Naive B cell (primary cell): ENCODE measurements around the gene KIF25. TPM values are rescaled to one million over a fixed set of nuclear protein-coding genes. Genes with fewer than 3 reads are reported as not detected.
"Not testable (repeated sequence)": the region's sequence is repeated elsewhere in the genome, so short reads cannot be mapped to it uniquely, and the experiment has no call there.

Experiments
- ATAC-seq, 2 donors: fragments of 150-1000 bp; cut with Tn5 transposase; 2 replicates each; pipeline ENCODE4 v1.10.0; 2021; ENCODE audit warnings: low read depth in 2 of 2, mild to moderate bottlenecking in 2 of 2, moderate library complexity in 2 of 2
- DNase-seq: peaks from one replicate; pipeline ENCODE4 v3.0.0; 2022
- H3K27ac Mint-ChIP-seq, 6 donors: one replicate each; pipeline ENCODE4 v1.8.0; 2020 to 2022; ENCODE audit warnings: mild to moderate bottlenecking in 6 of 6, mixed read lengths in 6 of 6, moderate library complexity in 5 of 6, inconsistent platforms in 2 of 6
- H3K27me3 Mint-ChIP-seq, 3 donors: one replicate each; pipeline ENCODE4 v1.8.0; 2021 to 2022; ENCODE audit warnings: mixed read lengths in 3 of 3, mild to moderate bottlenecking in 1 of 3
- H3K36me3 Mint-ChIP-seq, 2 donors: one replicate each; pipeline ENCODE4 v1.8.0; 2020 to 2022; ENCODE audit warnings: mixed read lengths in 2 of 2, inconsistent platforms in 1 of 2, mild to moderate bottlenecking in 1 of 2
- H3K4me1 Mint-ChIP-seq, 3 donors: one replicate each; pipeline ENCODE4 v1.8.0; 2020 to 2022; ENCODE audit warnings: mixed read lengths in 3 of 3, inconsistent platforms in 1 of 3, mild to moderate bottlenecking in 1 of 3, moderate library complexity in 1 of 3
- H3K4me3 Mint-ChIP-seq, 8 donors: one replicate each; pipeline ENCODE4 v1.8.0; 2020 to 2022; ENCODE audit warnings: mild to moderate bottlenecking in 8 of 8, mixed read lengths in 8 of 8, moderate library complexity in 8 of 8, inconsistent platforms in 2 of 8
- H3K9me3 Mint-ChIP-seq, 7 donors: one replicate each; pipeline ENCODE4 v1.8.0; 2020 to 2022; ENCODE audit warnings: mixed read lengths in 7 of 7, mild to moderate bottlenecking in 5 of 7, inconsistent platforms in 2 of 7, moderate library complexity in 1 of 7
- polyA plus RNA-seq, 6 donors: library from polyadenylated mRNA; unstranded; fragments of 300-500 nt; fragmentation: Illumina TruSeq; gene quantifications; one replicate each; pipeline ENCODE4 v1.2.3, GENCODE V29; 2021; ENCODE audit warnings: low read depth in 6 of 6

The KIF25 gene
- polyA plus RNA-seq, 6 donors from 2014 or later = not detected

DNA sequence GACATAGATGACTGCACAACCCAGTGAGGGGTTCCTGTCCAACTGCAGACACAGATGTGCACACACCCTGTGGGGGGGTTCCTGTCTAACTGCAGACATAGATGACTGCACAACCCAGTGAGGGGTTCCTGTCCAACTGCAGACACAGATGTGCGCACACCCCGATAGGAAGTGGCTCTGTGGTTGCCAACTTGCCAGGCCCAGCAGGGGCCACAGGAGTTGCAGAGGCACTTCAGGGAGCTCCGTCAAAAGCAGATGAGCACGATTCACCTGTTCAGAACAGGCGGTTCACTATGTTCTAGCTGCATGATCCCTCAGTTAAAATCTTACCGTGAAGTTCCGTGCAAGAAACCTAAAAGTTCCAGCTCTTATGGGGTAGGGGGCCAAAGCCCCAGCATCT, 79.9 kb downstream of the KIF25 start:
- not testable (repeated sequence) for DNase-seq, H3K4me3 Mint-ChIP-seq, H3K4me1 Mint-ChIP-seq, H3K36me3 Mint-ChIP-seq, H3K27me3 Mint-ChIP-seq, H3K27ac Mint-ChIP-seq, ATAC-seq
- peaks cover 0 to 14% (median 2%) of the 10 kb centered on the region in 7 donors for H3K9me3 Mint-ChIP-seq

GRCh38 chr6:168078175-168078942, 80.9 kb downstream of the KIF25 start:
- no peaks in the 10 kb centered on the region for H3K4me1 Mint-ChIP-seq
- no peak for DNase-seq
- H3K27me3 Mint-ChIP-seq = no peaks in the 10 kb centered on the region
- H3K27ac Mint-ChIP-seq = no peak overlapping the region
- no peaks in the 10 kb centered on the region for H3K36me3 Mint-ChIP-seq
- H3K4me3 Mint-ChIP-seq = peak overlapping the region in 1 of 8 donors; percentile 25
- ATAC-seq = no peak
- H3K9me3 Mint-ChIP-seq = peaks cover 0 to 14% (median 2%) of the 10 kb centered on the region in 7 donors

- H3K9me3 Mint-ChIP-seq = peaks cover 0 to 14% (median 2%) of the 10 kb centered on the region in 7 donors
- no peaks in the 10 kb centered on the region for H3K27me3 Mint-ChIP-seq
- ATAC-seq (no peak), DNase-seq (no peak)
- H3K36me3 Mint-ChIP-seq = no peaks in the 10 kb centered on the region
- peak within 1 kb of the TSS in 1 of 6 donors; percentile 86 for H3K27ac Mint-ChIP-seq
- no peaks in the 10 kb centered on the region for H3K4me1 Mint-ChIP-seq
- peak within 1 kb of the TSS in 1 of 8 donors; percentile 25 for H3K4me3 Mint-ChIP-seq
Measured at GRCh38 chr6:168078943-168079405, 81.5 kb downstream of the KIF25 start, which contains the start of gene FRMD1. TSS of gene FRMD1 (minus strand) at chr6:168079212. CDS start at chr6:168079094, 118 bp downstream.

DNA sequence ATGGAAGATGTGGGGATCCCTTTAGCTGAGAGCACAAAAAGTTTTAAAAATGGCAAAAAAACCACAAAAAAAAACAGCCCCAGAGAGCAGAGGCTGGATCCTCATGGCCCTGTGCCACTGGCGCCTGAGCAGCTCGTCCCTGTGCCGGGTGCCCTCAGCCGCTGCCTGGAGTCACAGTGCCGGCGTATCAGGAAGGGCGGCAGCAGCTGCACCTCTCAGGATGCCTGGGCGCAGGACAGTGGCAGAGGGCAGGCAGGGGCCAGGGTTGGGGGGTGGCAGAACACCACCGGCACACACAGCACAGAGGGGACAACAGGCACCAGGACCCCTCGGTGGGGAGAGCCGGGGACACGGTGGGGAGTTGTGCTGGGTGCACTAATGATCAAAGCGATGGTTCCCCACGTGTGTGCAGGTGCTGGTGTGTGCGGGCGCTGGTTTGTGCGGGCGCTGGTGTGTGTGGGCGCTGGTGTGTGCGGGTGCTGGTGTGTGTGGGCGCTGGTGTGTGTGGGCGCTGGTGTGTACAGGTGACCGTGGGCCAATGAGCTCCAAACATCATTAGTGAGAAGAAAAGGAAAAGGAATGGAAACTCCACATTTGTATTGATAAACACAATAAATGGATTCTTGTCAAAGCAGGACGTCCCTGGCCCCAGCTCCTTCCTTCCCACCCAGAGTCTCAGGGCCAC, 83.1 kb downstream of the KIF25 start:
- Mint-ChIP-seq H3K27me3 (no peaks in the 10 kb centered on the region), H3K36me3 (no peaks in the 10 kb centered on the region), H3K9me3 (peaks cover 0 to 14% (median 2%) of the 10 kb centered on the region in 7 donors), H3K4me1 (no peaks in the 10 kb centered on the region), H3K27ac (no peak overlapping the region), H3K4me3 (no peak overlapping the region)
- ATAC-seq (no peak), DNase-seq (no peak)

- Mint-ChIP-seq H3K9me3 (peaks cover 0 to 6% (median 0%) of the 10 kb centered on the region in 7 donors), H3K27me3 (no peaks in the 10 kb centered on the region), H3K36me3 (no peaks in the 10 kb centered on the region), H3K27ac (no peak overlapping the region), H3K4me1 (no peaks in the 10 kb centered on the region), H3K4me3 (no peak overlapping the region)
- DNase-seq (no peak), ATAC-seq (no peak)
Measured at GRCh38 chr6:168081858-168082546, 84.5 kb downstream of the KIF25 start.

DNA sequence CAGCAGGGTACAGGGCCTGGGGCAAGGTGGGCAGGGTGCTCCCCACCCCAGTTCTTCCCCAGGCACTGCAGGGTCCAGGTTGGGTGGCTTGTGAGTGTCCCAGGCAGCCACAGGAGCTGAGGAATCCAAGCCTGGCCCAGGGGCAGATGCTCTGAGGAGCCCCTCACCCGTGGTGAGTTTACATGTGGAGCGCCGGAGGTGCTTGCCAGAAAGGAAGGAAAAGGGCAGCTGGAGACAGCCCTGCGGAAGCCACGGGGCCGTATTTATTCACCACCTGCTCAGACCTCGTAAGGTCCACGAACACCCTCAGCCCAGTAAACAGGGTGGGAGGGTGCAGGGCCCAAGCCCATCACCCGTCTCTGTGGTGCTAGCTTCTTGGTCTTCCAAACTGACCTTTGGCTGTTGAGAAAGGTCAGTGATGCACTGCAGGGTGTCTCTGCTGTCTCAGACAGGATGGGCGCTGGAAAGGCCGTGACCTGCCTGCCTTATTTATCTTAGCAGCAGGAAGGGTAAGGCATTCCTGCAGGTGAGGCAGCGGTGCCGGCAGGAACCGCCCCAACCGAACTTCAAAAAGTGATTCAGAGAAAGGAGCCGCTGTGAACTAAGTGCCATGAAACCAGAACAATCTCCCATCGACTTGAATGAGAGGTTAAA, 85.5 kb downstream of the KIF25 start:
- H3K9me3 Mint-ChIP-seq = peaks cover 0 to 5% (median 0%) of the 10 kb centered on the region in 7 donors
- H3K27me3 Mint-ChIP-seq = no peaks in the 10 kb centered on the region
- no peak overlapping the region for H3K27ac Mint-ChIP-seq
- no peak for DNase-seq
- no peak overlapping the region for H3K4me3 Mint-ChIP-seq
- no peaks in the 10 kb centered on the region for H3K36me3 Mint-ChIP-seq
- no peaks in the 10 kb centered on the region for H3K4me1 Mint-ChIP-seq
- no peak for ATAC-seq

DNA sequence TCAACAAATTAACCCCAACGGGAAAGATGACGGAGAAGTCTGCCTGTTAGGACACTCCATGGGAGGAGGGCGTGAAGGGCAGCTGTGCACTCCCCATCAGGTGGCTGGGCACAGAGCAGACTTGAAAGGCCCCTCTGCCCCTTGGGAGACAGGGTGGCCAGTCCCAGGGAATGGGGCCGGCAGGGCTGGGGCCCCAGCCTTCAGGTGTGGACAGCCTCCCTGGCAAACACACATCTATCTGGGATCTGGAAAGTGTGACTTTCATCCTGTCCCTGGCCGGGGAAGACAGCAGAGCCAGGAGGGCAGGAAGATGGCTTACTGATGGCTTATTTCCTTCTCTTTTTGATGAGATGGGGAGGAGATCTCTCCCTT, 86.0 kb downstream of the KIF25 start:
- H3K36me3 Mint-ChIP-seq = no peaks in the 10 kb centered on the region
- DNase-seq (no peak), ATAC-seq (no peak)
- peaks cover 0 to 5% (median 0%) of the 10 kb centered on the region in 7 donors for H3K9me3 Mint-ChIP-seq
- H3K4me3 Mint-ChIP-seq = no peak overlapping the region
- no peaks in the 10 kb centered on the region for H3K27me3 Mint-ChIP-seq
- no peak overlapping the region for H3K27ac Mint-ChIP-seq
- no peaks in the 10 kb centered on the region for H3K4me1 Mint-ChIP-seq

DNA sequence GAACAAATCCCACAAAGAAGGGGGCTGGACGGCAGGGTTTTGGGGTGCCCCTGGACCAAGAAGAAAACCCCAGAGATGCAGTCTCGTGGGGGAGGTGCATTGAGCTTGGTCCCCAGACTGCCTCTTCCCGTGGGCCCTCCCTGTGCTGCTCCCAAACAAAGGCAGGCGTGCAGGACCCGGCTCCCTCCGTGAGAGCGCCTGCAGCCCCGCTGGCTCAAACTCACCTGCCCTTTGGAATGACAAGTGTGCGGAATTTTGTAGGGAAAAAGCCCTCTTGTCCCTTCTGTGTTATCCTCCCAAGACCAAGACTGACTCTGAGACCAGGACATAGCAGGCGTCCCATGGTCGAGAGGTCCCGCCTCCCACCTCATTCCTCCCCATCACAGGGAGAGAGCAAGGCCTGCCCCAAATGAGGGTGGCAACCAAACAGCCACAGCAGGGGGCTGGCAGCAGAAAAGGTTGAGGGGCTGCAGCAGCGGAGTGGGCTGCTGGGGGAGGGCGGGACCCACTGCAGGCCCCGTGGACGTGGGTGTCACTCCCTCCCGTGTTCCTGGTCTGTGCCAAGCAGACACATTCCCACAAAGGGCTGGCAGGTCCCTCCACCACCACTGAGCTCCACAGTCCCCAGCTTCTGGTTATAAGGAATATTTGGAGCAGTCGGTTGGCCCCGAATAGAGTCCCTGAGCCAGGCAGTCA, 87.1 kb downstream of the KIF25 start:
- Mint-ChIP-seq H3K4me1 (no peaks in the 10 kb centered on the region), H3K4me3 (no peak overlapping the region), H3K27ac (no peak overlapping the region), H3K9me3 (peaks cover 0 to 5% (median 0%) of the 10 kb centered on the region in 7 donors), H3K36me3 (no peaks in the 10 kb centered on the region), H3K27me3 (no peaks in the 10 kb centered on the region)
- ATAC-seq (no peak), DNase-seq (no peak)

DNA sequence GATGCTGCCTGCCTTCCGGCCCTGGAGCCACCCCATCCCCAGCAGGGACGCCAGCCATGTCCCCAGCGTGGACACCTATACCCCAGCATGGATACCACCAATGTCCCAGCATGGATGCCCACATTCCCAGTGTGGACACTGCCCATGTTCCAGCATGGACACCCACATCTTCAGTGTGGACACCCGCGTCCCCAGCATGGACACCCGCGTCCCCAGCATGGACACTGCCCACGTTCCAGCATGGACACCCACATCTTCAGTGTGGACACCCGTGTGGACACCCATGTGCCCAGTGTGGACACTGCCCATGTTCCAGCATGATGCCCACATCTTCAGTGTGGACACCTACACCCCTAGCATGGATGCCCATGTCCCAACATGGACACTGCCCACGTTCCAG, 88.6 kb downstream of the KIF25 start:
- Mint-ChIP-seq H3K4me1 (no peaks in the 10 kb centered on the region), H3K36me3 (no peaks in the 10 kb centered on the region), H3K27ac (no peak overlapping the region), H3K4me3 (no peak overlapping the region), H3K9me3 (peaks cover 0 to 11% (median 0%) of the 10 kb centered on the region in 7 donors), H3K27me3 (no peaks in the 10 kb centered on the region)
- DNase-seq = no peak
- ATAC-seq = no peak

GRCh38 chr6:168086616-168087015, 89.1 kb downstream of the KIF25 start:
- Mint-ChIP-seq H3K4me3 (peak overlapping the region in 1 of 8 donors; percentile 81), H3K27ac (peak overlapping the region in 1 of 6 donors; percentile 51), H3K27me3 (no peaks in the 10 kb centered on the region), H3K9me3 (peaks cover 0 to 11% (median 2%) of the 10 kb centered on the region in 7 donors), H3K36me3 (no peaks in the 10 kb centered on the region), H3K4me1 (no peaks in the 10 kb centered on the region)
- no peak for ATAC-seq
- DNase-seq = no peak

- ATAC-seq = no peak
Measured at GRCh38 chr6:168087436-168088160, 90.1 kb downstream of the KIF25 start.

More at GRCh38 chr6:168087436-168088160, 90.1 kb downstream of the KIF25 start:
- Mint-ChIP-seq H3K27me3 (no peaks in the 10 kb centered on the region), H3K4me1 (no peaks in the 10 kb centered on the region), H3K36me3 (no peaks in the 10 kb centered on the region), H3K27ac (no peak overlapping the region), H3K4me3 (no peak overlapping the region), H3K9me3 (peaks cover 4 to 16% (median 7%) of the 10 kb centered on the region in 7 donors)
- DNase-seq = no peak
